ENCODE measurements around the gene ARID3A. TPM values are rescaled to one million over a fixed set of nuclear protein-coding genes. Genes with fewer than 3 reads are reported as not detected.
A peak's percentile ranks its signal among the peaks of the same experiment; 100 is the strongest.

The ARID3A gene
- total and polyA plus RNA-seq, 2 of the 13 experiments (the other 11 are each of a cell fraction or from before 2014, with no cell fraction given): 71.3 to 77.9 TPM

GRCh38 chr19:1020868-1021425 lies 95.1 kb downstream of the ARID3A start, which contains the start of gene TMEM259 (continued):
- TF ChIP-seq FOXK1 (CRISPR knock-in tag; IDR thresholded peaks at IDR 0.05; ENCODE audit: borderline replicate concordance, low read depth) (peak; percentile 32; the same call in 1 of the 2 replicates), ZNF816 (CRISPR knock-in tag; IDR thresholded peaks at IDR 0.05; ENCODE audit: borderline replicate concordance) (no peak), HNF1B (CRISPR knock-in tag; IDR thresholded peaks at IDR 0.05) (no peak; the same call in none of the 2 replicates), NCOR1 (IDR thresholded peaks at IDR 0.05; ENCODE audit: borderline replicate concordance, low read length) (no peak), HNRNPLL (IDR thresholded peaks at IDR 0.05; ENCODE audit: low read depth, low read length, poor library complexity, severe bottlenecking) (peak; percentile 88), ARID4A (CRISPR knock-in tag; IDR thresholded peaks at IDR 0.05; ENCODE audit: borderline replicate concordance) (peak; percentile 77; the same call in 1 of the 2 replicates), ZNF775 (CRISPR knock-in tag; IDR thresholded peaks at IDR 0.05; ENCODE audit: borderline replicate concordance) (no peak)

Data from HepG2 (cell line).